HepG2 (cell line): ENCODE data around the gene JMJD8. TPM values are rescaled to one million over a fixed set of nuclear protein-coding genes. Genes with fewer than 3 reads are reported as not detected.

Experiments
- CERS6 ChIP-seq: sonication (generic); formaldehyde crosslinking; IDR thresholded peaks from 2 replicates; pipeline ENCODE4 v1.5.0; 2020; ENCODE audit warnings: missing genetic modification reagents
- DBP ChIP-seq: sonication (generic); formaldehyde crosslinking; IDR thresholded peaks from 2 replicates; pipeline ENCODE4 v1.4.0; 2020; ENCODE audit warnings: missing genetic modification reagents; ENCODE audit errors: not compliant biosample characterization
- EHMT2 ChIP-seq: fragments of 200-600 bp; sonication (generic); IDR thresholded peaks from 2 replicates; pipeline ENCODE4 v1.7.0; 2017; ENCODE audit warnings: antibody characterized with exemption, low read depth, low read length, borderline replicate concordance
- EP300 ChIP-seq, 3 experiments: sonication (generic) in 1 of 3; formaldehyde crosslinking in 1 of 3; IDR thresholded peaks; 2 replicates each; pipeline versions ENCODE4 v1.5.1 to v1.6.1; 2011 to 2020; ENCODE audit warnings: low read depth in 2 of 3, low read length in 2 of 3, borderline replicate concordance in 1 of 3, improper control_type of control experiment in 1 of 3, mild to moderate bottlenecking in 1 of 3, missing genetic modification reagents in 1 of 3, moderate library complexity in 1 of 3
- IRF2 ChIP-seq: IDR thresholded peaks from 2 replicates; pipeline ENCODE4 v1.6.1; 2018; ENCODE audit warnings: missing genetic modification reagents, missing compliant biosample characterization
- ISL2 ChIP-seq: sonication (generic); formaldehyde crosslinking; IDR thresholded peaks from 2 replicates; pipeline ENCODE4 v1.5.0; 2020; ENCODE audit warnings: missing genetic modification reagents
- KAT7 ChIP-seq: IDR thresholded peaks from 2 replicates; pipeline ENCODE4 v1.6.1; 2018; ENCODE audit warnings: borderline replicate concordance, missing compliant biosample characterization
- MEIS1 ChIP-seq: sonication (generic); formaldehyde crosslinking; IDR thresholded peaks from 2 replicates; pipeline ENCODE4 v1.9.0; 2021; ENCODE audit warnings: mild to moderate bottlenecking, missing genetic modification reagents, moderate library complexity, borderline replicate concordance
- MTF1 ChIP-seq: sonication (generic); formaldehyde crosslinking; IDR thresholded peaks from 2 replicates; pipeline ENCODE4 v1.5.0; 2020; ENCODE audit warnings: missing genetic modification reagents
- RAD51 ChIP-seq: fragments of 450-650 bp; IDR thresholded peaks from 2 replicates; pipeline ENCODE4 v1.6.1; 2016; ENCODE audit warnings: borderline replicate concordance
- REXO4 ChIP-seq: sonication (generic); formaldehyde crosslinking; IDR thresholded peaks from 2 replicates; pipeline ENCODE4 v1.8.0; 2022; ENCODE audit warnings: missing genetic modification reagents, mild to moderate bottlenecking, borderline replicate concordance
- SALL1 ChIP-seq: sonication (generic); formaldehyde crosslinking; IDR thresholded peaks from 2 replicates; pipeline ENCODE4 v1.8.0; 2022; ENCODE audit warnings: mild to moderate bottlenecking, missing genetic modification reagents
- SMARCE1 ChIP-seq: fragments of 450-650 bp; IDR thresholded peaks from 2 replicates; pipeline ENCODE4 v1.6.1; 2017; ENCODE audit warnings: borderline replicate concordance
- SP5 ChIP-seq: IDR thresholded peaks from 2 replicates; pipeline ENCODE4 v1.6.1; 2016; ENCODE audit warnings: low read depth, borderline replicate concordance
- XRCC5 ChIP-seq: fragments of 200-400 bp; formaldehyde crosslinking; optimal IDR thresholded peaks from 2 replicates; pipeline ENCODE3; 2017; ENCODE audit warnings: mild to moderate bottlenecking, low read length
- ZFP1 ChIP-seq: IDR thresholded peaks from 2 replicates; pipeline ENCODE4 v1.6.1; 2016
- ZGPAT ChIP-seq: IDR thresholded peaks from 2 replicates; pipeline ENCODE4 v1.6.1; 2016; ENCODE audit warnings: mild to moderate bottlenecking
- ZNF281 ChIP-seq: sonication (generic); formaldehyde crosslinking; IDR thresholded peaks from 2 replicates; pipeline ENCODE4 v1.4.0; 2020; ENCODE audit warnings: missing genetic modification reagents, borderline replicate concordance
- ZNF441 ChIP-seq: sonication (generic); formaldehyde crosslinking; IDR thresholded peaks from 2 replicates; pipeline ENCODE4 v1.7.0; 2021; ENCODE audit warnings: missing genetic modification reagents, borderline replicate concordance
- ZNF550 ChIP-seq: sonication (generic); formaldehyde crosslinking; IDR thresholded peaks from 2 replicates; pipeline ENCODE4 v1.4.0; 2020; ENCODE audit warnings: mild to moderate bottlenecking, missing genetic modification reagents, borderline replicate concordance
- ZNF674 ChIP-seq: sonication (generic); formaldehyde crosslinking; IDR thresholded peaks from 2 replicates; pipeline ENCODE4 v1.5.0; 2020; ENCODE audit warnings: low read depth, mild to moderate bottlenecking, missing genetic modification reagents
- polyA plus RNA-seq, 8 experiments: library from polyadenylated mRNA; depleted of rRNA in 3 of 8; stranded (reverse) in 7 of 8; unstranded in 1 of 8; fragments of >200 nt; fragmentation: Illumina TruSeq in 4 of 8; extraction: Trizol in 4 of 8; gene quantifications; 2 replicates each; pipeline versions ENCODE4 v1.2.1 to v1.2.3, GENCODE V29; 2011 to 2016; ENCODE audit warnings: low read depth in 4 of 8, missing spikeins in 1 of 8, mixed read lengths in 1 of 8; ENCODE audit not compliant: insufficient read depth in 1 of 8
- total RNA-seq, 5 experiments: library from RNA; depleted of rRNA; stranded (reverse); fragments of >200 nt; fragmentation: Illumina TruSeq; extraction: Trizol; gene quantifications; 2 replicates each; pipeline ENCODE4 v1.2.3, GENCODE V29; 2016; ENCODE audit warnings: low read depth in 1 of 5
- TF ChIP-seq, protein P1 (sequence below): sonication (generic); formaldehyde crosslinking; IDR thresholded peaks from 2 replicates; pipeline ENCODE4 v1.8.0; 2022; ENCODE audit warnings: mild to moderate bottlenecking, missing genetic modification reagents, moderate library complexity

JMJD8 gene
- total and polyA plus RNA-seq, 2 of the 13 experiments (the other 11 are each of a cell fraction or from before 2014, with no cell fraction given) = 2.6 to 11.8 TPM

- no peak for TF ChIP-seq MTF1 (CRISPR knock-in tag)
- 0 out of 2 replicates have a peak, but pooled peaks have one; percentile 42 for TF ChIP-seq ISL2
- peak; percentile 49 for TF ChIP-seq XRCC5
- no peak for TF ChIP-seq CERS6
- TF ChIP-seq, protein P1, sequence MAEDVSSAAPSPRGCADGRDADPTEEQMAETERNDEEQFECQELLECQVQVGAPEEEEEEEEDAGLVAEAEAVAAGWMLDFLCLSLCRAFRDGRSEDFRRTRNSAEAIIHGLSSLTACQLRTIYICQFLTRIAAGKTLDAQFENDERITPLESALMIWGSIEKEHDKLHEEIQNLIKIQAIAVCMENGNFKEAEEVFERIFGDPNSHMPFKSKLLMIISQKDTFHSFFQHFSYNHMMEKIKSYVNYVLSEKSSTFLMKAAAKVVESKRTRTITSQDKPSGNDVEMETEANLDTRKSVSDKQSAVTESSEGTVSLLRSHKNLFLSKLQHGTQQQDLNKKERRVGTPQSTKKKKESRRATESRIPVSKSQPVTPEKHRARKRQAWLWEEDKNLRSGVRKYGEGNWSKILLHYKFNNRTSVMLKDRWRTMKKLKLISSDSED (CRISPR knock-in tag) = no peak
- TF ChIP-seq REXO4 (CRISPR knock-in tag) = no peak
- peak; percentile 67; the same call in 1 of the 2 replicates for TF ChIP-seq IRF2 (CRISPR knock-in tag)
- TF ChIP-seq SALL1 (CRISPR knock-in tag) = peak; percentile 64
- TF ChIP-seq SMARCE1 = no peak
- no peak for TF ChIP-seq DBP
- no peak for TF ChIP-seq EHMT2
- 0 out of 2 replicates have a peak, but pooled peaks have one; percentile 41 for TF ChIP-seq ZFP1 (CRISPR knock-in tag)
- peak; percentile 52 for TF ChIP-seq SP5 (CRISPR knock-in tag)
- TF ChIP-seq ZNF281 (CRISPR knock-in tag) = no peak
- TF ChIP-seq ZNF550 (CRISPR knock-in tag) = no peak
- peak; percentile 54; the same call in 1 of the 2 replicates for TF ChIP-seq ZGPAT (CRISPR knock-in tag)
- peak in 1 of 2 experiments; percentile 43; a peak in 2 of 4 replicates for TF ChIP-seq EP300 (IDR thresholded peaks at IDR 0.05; ENCODE audit: low read depth in 2 of 2, low read length in 2 of 2)
- no peak for TF ChIP-seq EP300 (CRISPR knock-in tag; IDR thresholded peaks at IDR 0.05; ENCODE audit: borderline replicate concordance)
- no peak for TF ChIP-seq RAD51
- TF ChIP-seq MEIS1 (CRISPR knock-in tag) = peak; percentile 43; the same call in 1 of the 2 replicates
- peak; percentile 58; the same call in 1 of the 2 replicates for TF ChIP-seq ZNF441 (CRISPR knock-in tag)
- no peak for TF ChIP-seq ZNF674
- TF ChIP-seq KAT7 = no peak
These were observed 38.1 kb downstream of the JMJD8 start (continued) for GRCh38 chr16:645852-646678.
